Skin epidermis (tissue), 12 donors: Measurements from ENCODE around the gene RADX.
A peak's percentile ranks its signal among the peaks of the same experiment; 100 is the strongest.

Source experiments
- H3K27ac ChIP-seq, 21 experiments: fragments of 200-600 bp; sonication (generic) in 11 of 21; one replicate each; pipeline ENCODE4 v1.5.0; 2020; ENCODE audit warnings: mild to moderate bottlenecking in 3 of 21, inconsistent platforms in 2 of 21, moderate library complexity in 2 of 21
- H3K4me3 ChIP-seq, 7 experiments: fragments of 200-600 bp; sonication (generic) in 2 of 7; one replicate each; pipeline ENCODE4 v1.5.0; 2020; ENCODE audit warnings: inconsistent platforms in 2 of 7, mild to moderate bottlenecking in 2 of 7, moderate library complexity in 1 of 7

Gene RADX

GRCh38 chrX:106670631-106671030, 58.9 kb downstream of the RADX start:
- no peak overlapping the region for H3K27ac ChIP-seq
- H3K4me3 ChIP-seq, result no peak overlapping the region

- peak overlapping the region in 2 of 21 experiments; percentile 7 to 16 for H3K27ac ChIP-seq
- H3K4me3 ChIP-seq, result no peak overlapping the region
Measured at GRCh38 chrX:106672527-106672926, 60.7 kb downstream of the RADX start.

GRCh38 chrX:106680716-106681115, 68.9 kb downstream of the RADX start:
- Histone ChIP-seq H3K27ac (no peak overlapping the region), H3K4me3 (no peak overlapping the region)

GRCh38 chrX:106684207-106684606, 72.4 kb downstream of the RADX start:
- H3K4me3 ChIP-seq, result no peak overlapping the region
- H3K27ac ChIP-seq, result no peak overlapping the region

GRCh38 chrX:106692425-106693065, 80.8 kb downstream of the RADX start:
- Histone ChIP-seq H3K27ac (no peak overlapping the region), H3K4me3 (no peak overlapping the region)

GRCh38 chrX:106696502-106696901, 84.7 kb downstream of the RADX start:
- H3K4me3 ChIP-seq, result no peak overlapping the region
- H3K27ac ChIP-seq, result no peak overlapping the region

GRCh38 chrX:106698693-106699092, 86.9 kb downstream of the RADX start:
- Histone ChIP-seq H3K27ac (no peak overlapping the region), H3K4me3 (no peak overlapping the region)

- Histone ChIP-seq H3K4me3 (no peak overlapping the region), H3K27ac (no peak overlapping the region)
Measured at GRCh38 chrX:106702636-106703035, 90.9 kb downstream of the RADX start.

- H3K27ac ChIP-seq, result no peak overlapping the region
- no peak overlapping the region for H3K4me3 ChIP-seq
Measured at GRCh38 chrX:106706466-106706865, 94.7 kb downstream of the RADX start.

- Histone ChIP-seq H3K4me3 (no peak overlapping the region), H3K27ac (peak overlapping the region in 1 of 21 experiments; percentile 33)
Measured at GRCh38 chrX:106707771-106708454, 96.1 kb downstream of the RADX start.

- H3K4me3 ChIP-seq, result no peak overlapping the region
- H3K27ac ChIP-seq, result no peak overlapping the region
Measured at GRCh38 chrX:106710771-106711170, 99.0 kb downstream of the RADX start.

GRCh38 chrX:106711375-106711774, 99.6 kb downstream of the RADX start:
- H3K4me3 ChIP-seq, result no peak overlapping the region
- no peak overlapping the region for H3K27ac ChIP-seq

GRCh38 chrX:106716004-106716403, 104.2 kb downstream of the RADX start:
- Histone ChIP-seq H3K4me3 (no peak overlapping the region), H3K27ac (no peak overlapping the region)

- no peak overlapping the region for H3K4me3 ChIP-seq
- no peak overlapping the region for H3K27ac ChIP-seq
Measured at GRCh38 chrX:106716463-106716862, 104.7 kb downstream of the RADX start.

- no peak overlapping the region for H3K27ac ChIP-seq
- no peak overlapping the region for H3K4me3 ChIP-seq
Measured at GRCh38 chrX:106718709-106719108, 106.9 kb downstream of the RADX start.

- H3K4me3 ChIP-seq, result peak overlapping the region; percentile 31 to 58 (median 44)
- H3K27ac ChIP-seq, result no peak overlapping the region
Measured at GRCh38 chrX:106725931-106726330, 114.2 kb downstream of the RADX start.

GRCh38 chrX:106726485-106727437, 115.0 kb downstream of the RADX start, which contains the start of gene RNF128:
Gene RNF128 (plus strand): TSS chrX:106726701. CDS start chrX:106726914, 213 bp downstream.
- H3K4me3 ChIP-seq, result peak within 1 kb of the TSS; percentile 31 to 58 (median 44)
- H3K27ac ChIP-seq, result peak within 1 kb of the TSS in 5 of 21 experiments; percentile 18 to 75 (median 59)

GRCh38 chrX:106728337-106728736, 116.6 kb downstream of the RADX start:
- no peak overlapping the region for H3K4me3 ChIP-seq
- no peak overlapping the region for H3K27ac ChIP-seq
